NCI-H2227 (cell line): ENCODE results near the gene SNX22.

Source experiments
- DNase-seq: peaks from one replicate; lab custom pipeline; 2025; ENCODE audit not compliant: unreplicated experiment; lab: John Stamatoyannopoulos, UW

SNX22 gene

GRCh38 chr15:64193971-64194370, 42.4 kb downstream of the SNX22 start:
- DNase-seq = no peak

GRCh38 chr15:64197425-64197824, 45.9 kb downstream of the SNX22 start:
- DNase-seq = no peak

- no peak for DNase-seq
These were observed 53.7 kb downstream of the SNX22 start for GRCh38 chr15:64205202-64205601.
